ENCODE measurements around the gene VWCE.
A peak's percentile ranks its signal among the peaks of the same experiment; 100 is the strongest.

VWCE gene

GRCh38 chr11:61329871-61330270, 34.8 kb upstream of the VWCE start:
- no peak for DNase-seq (ENCODE audit: low read depth)

GRCh38 chr11:61328351-61328750, 33.2 kb upstream of the VWCE start:
- DNase-seq (ENCODE audit: low read depth), result no peak

- DNase-seq (ENCODE audit: low read depth), result peak; percentile 16
Measured at GRCh38 chr11:61327669-61328071, 32.6 kb upstream of the VWCE start.

GRCh38 chr11:61325649-61326414, 30.7 kb upstream of the VWCE start:
- peak; percentile 68 for DNase-seq (ENCODE audit: low read depth)

DNA sequence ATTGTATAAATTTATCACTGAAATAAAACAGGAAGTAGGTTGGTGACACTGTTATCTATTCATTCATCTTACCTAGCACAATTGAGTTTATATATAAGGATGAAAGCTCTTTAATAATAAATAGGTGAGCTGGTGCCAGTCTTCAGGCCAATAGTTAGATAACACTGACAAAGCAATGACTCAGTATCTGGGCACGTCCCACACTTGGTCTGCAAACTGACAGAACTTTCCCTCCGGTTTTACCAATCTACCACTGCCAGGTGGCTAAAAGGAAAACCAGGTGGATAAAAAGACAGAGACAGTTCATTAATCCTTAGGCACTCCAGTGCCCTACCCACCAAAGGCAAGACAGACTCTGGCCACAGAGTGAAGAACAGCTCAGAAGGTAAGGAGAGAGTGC, 20.1 kb upstream of the VWCE start:
- no peak for DNase-seq (ENCODE audit: low read depth)

GRCh38 chr11:61310749-61311148, 15.6 kb upstream of the VWCE start:
- DNase-seq (ENCODE audit: low read depth), result no peak

DNA sequence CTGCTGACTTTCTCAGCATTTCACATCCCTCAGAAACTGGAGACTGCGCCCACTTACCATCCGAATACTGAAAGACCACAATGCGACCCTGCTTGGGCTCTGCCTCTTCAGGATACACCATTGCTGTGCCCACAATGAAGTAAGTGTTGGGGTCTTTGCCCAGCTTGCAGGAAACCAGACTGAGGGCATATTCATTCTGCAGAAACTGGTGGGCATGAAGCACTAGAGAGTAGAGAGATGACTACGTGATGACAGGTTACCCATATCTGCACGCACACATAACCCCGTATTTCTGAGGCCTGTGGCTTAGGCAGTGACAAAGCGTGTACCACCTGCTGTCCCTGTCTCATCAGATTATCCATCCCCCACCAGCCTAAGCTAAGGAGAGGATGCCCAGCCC, 14.6 kb upstream of the VWCE start:
- no peak for DNase-seq (ENCODE audit: low read depth)

- DNase-seq (ENCODE audit: low read depth), result no peak
Measured at GRCh38 chr11:61309141-61309540, 14.0 kb upstream of the VWCE start.

DNA sequence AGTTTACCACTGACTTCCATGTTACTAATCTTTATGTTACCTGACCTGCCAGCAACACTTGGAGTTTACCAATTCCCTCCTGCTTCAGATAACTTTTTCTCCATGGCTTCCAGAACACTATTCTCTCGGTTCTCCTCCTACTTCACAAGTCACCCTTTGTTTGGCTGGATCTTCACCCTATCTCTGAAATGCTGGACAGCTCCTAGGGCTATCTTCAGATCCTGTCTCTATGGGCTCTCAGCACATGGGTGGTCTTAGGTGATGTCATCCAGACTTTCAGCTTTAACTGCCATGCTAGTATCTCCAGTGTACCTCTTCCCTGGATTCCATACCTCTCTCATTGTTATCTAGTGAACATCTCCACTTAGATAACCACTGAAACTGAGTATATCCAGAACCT, 12.2 kb upstream of the VWCE start:
- DNase-seq (ENCODE audit: low read depth), result peak; percentile 15

DNA sequence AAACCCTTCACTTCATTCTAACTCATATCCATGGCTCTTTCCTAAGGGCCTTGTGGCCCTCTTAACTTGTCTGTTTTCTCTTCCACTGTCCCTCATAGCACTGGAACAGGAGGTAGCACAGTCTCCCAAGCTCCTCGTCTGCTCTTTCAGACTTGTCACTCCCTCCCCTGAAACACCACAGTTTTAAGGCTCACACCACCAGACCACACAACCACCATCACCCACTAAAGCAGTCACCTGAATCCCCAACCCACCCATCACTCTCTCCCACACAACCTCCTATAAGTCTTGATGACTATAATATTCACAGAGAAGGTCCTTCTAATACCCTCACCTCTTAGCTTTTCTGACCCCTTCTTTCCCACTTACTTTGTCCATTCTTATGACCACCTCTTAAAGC, 11.1 kb upstream of the VWCE start:
- DNase-seq (ENCODE audit: low read depth), result no peak

GRCh38 chr11:61305417-61305816, 10.3 kb upstream of the VWCE start:
- no peak for DNase-seq (ENCODE audit: low read depth)

- DNase-seq (ENCODE audit: low read depth), result no peak
Measured at GRCh38 chr11:61303725-61304124, 8.6 kb upstream of the VWCE start.

GRCh38 chr11:61302550-61302949, 7.4 kb upstream of the VWCE start:
- DNase-seq (ENCODE audit: low read depth), result no peak

- DNase-seq (ENCODE audit: low read depth), result no peak
Measured at GRCh38 chr11:61298663-61299244, 3.6 kb upstream of the VWCE start.

DNA sequence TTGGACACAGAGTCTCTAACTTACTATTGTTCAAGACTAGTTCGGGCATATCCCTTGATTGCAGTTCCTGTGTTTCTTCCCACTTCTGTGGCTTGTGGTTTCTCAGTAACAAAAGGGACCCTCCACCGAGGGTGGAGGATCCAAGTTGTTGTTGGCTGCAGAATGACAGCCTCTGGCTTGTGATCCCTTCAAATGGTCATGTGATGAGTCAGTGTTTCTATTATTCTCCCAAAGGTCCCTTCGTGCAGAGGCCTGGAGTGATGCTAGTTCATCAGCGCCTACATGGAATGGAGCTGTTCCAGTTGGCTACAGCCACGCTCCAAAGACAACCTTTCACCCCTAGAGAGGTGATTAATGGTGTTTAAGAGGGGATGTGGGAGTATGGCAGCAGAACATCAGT, 2.6 kb upstream of the VWCE start:
- peak; percentile 64 for DNase-seq (ENCODE audit: low read depth)

DNA sequence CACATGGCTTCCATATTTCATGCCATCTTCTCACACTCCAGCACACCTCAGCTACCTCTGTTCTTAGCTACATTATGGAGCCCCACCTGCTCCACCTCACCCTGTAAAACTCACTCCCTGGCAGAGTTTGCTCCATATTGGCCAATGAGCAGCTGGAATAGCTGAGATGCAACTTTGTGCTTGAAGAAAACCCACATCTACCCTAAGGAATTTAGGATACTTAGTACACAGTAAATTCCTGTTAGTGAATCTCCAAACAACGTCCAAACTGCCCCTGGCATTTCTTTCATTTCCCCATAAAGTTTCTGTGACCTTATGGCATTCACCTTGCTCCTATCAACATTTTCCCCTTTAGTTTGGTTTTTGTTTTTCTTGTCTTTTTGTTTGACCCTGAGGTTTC, 2.2 kb upstream of the VWCE start:
- peak; percentile 17 for DNase-seq (ENCODE audit: low read depth)

GRCh38 chr11:61295596-61295926, 445 bp upstream of the VWCE start:
- DNase-seq (ENCODE audit: low read depth), result no peak

- DNase-seq (ENCODE audit: low read depth), result no peak
Measured at GRCh38 chr11:61293867-61294716, 1.0 kb downstream of the VWCE start.

GRCh38 chr11:61292356-61292755, 2.8 kb downstream of the VWCE start:
- DNase-seq (ENCODE audit: low read depth), result no peak

- no peak for DNase-seq (ENCODE audit: low read depth)
Measured at GRCh38 chr11:61290905-61291690, 4.0 kb downstream of the VWCE start.

DNA sequence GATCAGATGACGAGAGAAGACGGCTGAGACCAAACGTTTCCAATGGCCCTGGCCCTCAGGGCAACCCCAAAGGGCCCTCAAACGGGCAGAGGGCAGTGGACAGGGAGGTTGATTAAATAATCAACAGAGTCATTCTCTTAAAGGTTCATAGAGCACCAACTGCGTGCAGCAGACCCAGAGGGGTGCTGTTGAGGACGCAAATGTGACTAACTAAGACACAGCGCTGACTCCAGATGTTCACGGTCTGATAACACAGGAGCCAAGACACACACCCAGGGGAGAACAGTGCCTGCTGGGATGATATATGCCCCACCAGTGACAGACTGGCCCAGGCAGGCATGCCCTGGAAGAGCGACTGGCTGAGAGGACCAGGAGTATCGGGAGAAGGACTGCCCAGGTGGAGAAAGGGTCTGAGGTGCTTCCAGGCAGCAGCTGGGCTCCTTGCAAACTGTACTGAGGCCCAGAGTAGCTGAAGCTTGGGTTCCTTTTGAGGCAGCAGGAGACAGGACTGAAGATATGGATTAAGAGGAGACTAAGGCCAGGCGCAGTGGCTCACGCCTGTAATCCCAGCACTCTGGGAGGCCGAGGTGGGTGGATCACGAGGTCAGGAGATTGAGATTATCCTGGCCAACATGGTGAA, 7.7 kb downstream of the VWCE start:
- no peak for DNase-seq (ENCODE audit: low read depth)

DNA sequence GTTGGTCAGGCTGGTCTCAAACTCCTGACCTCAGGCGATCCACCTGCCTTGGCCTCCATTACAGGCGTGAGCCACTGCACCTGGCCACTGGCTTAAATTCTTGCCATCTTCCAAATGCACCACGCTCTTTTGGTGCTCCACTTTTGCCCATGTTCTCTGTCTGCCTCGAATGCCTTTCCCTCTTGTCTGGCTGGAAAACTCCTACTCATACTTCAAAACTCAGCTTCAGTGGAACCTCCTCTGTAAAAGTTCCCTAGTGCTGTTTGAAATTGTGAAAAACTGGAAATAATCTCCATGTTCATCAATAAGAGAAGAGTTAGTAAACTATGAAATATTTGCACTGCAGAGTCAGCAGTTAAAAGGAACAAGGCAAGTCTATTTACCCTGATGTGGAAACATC, 11.5 kb downstream of the VWCE start:
- DNase-seq (ENCODE audit: low read depth), result no peak
